Smooth muscle cell (in vitro differentiated cells): ENCODE results near the gene MAP3K14. TPM values are rescaled to one million over a fixed set of nuclear protein-coding genes. Genes with fewer than 3 reads are reported as not detected.

Experiments used
- DNase-seq: peaks from one replicate; lab custom pipeline; 2025; ENCODE audit not compliant: unreplicated experiment; lab: John Stamatoyannopoulos, UW
- H2AFZ ChIP-seq: fragments of 200-600 bp; sonication (generic); 2 replicates; pipeline ENCODE4 v1.6.0; 2016; ENCODE audit warnings: antibody characterized with exemption, low read depth, mild to moderate bottlenecking
- H3F3A ChIP-seq: fragments of 200-600 bp; sonication (generic); 2 replicates; pipeline ENCODE4 v1.6.0; 2017; ENCODE audit warnings: antibody characterized with exemption, low read depth
- H3K27ac ChIP-seq: fragments of 200-600 bp; sonication (generic); 2 replicates; pipeline ENCODE4 v1.5.1; 2016; ENCODE audit warnings: low read depth, mild to moderate bottlenecking
- H3K27me3 ChIP-seq: fragments of 200-600 bp; sonication (generic); 2 replicates; pipeline ENCODE4 v1.6.1; 2016; ENCODE audit warnings: low read depth, mild to moderate bottlenecking
- H3K36me3 ChIP-seq: fragments of 200-600 bp; sonication (generic); 2 replicates; pipeline ENCODE4 v1.5.1; 2016; ENCODE audit warnings: low read depth
- H3K4me1 ChIP-seq: fragments of 200-600 bp; sonication (generic); 2 replicates; pipeline ENCODE4 v1.5.1; 2016; ENCODE audit warnings: low read depth
- H3K4me2 ChIP-seq: fragments of 200-600 bp; sonication (generic); 2 replicates; pipeline ENCODE4 v1.6.0; 2016; ENCODE audit warnings: mild to moderate bottlenecking
- H3K4me3 ChIP-seq: fragments of 200-600 bp; sonication (generic); 2 replicates; pipeline ENCODE4 v1.5.1; 2016; ENCODE audit warnings: mild to moderate bottlenecking
- H3K79me2 ChIP-seq: fragments of 200-600 bp; sonication (generic); 2 replicates; pipeline ENCODE4 v1.6.0; 2016; ENCODE audit warnings: low read depth, mild to moderate bottlenecking
- H3K9ac ChIP-seq: fragments of 200-600 bp; sonication (generic); 2 replicates; pipeline ENCODE4 v1.6.0; 2016; ENCODE audit warnings: low read depth
- H3K9me3 ChIP-seq: fragments of 200-600 bp; sonication (generic); replicated peaks from 2 replicates; pipeline ENCODE4 v1.5.1; 2016; ENCODE audit warnings: low read depth
- H4K20me1 ChIP-seq: fragments of 200-600 bp; sonication (generic); 2 replicates; pipeline ENCODE4 v1.6.0; 2016; ENCODE audit warnings: low read depth
- CTCF ChIP-seq: fragments of 200-600 bp; sonication (generic); IDR thresholded peaks from 2 replicates; pipeline ENCODE4 v1.5.1; 2017; ENCODE audit warnings: borderline replicate concordance, mild to moderate bottlenecking, antibody characterized with exemption; ENCODE audit not compliant: insufficient read depth, poor library complexity, severe bottlenecking
- WGBS: methylation state at CpG from one replicate; pipeline ENCODE4 v1.1.7; 2016; ENCODE audit warnings: low lambda C conversion rate; 5-methylcytosine and 5-hydroxymethylcytosine counted together
- polyA plus RNA-seq: library from polyadenylated mRNA; unstranded; fragments of >200 nt; fragmentation: Nextera tagmentation; extraction: Ambion mirVana; gene quantifications from 2 replicates; pipeline ENCODE4 v1.2.1, GENCODE V29; 2016
- total RNA-seq: library from RNA; depleted of rRNA; stranded (reverse); fragments of >200 nt; gene quantifications from 2 replicates; pipeline ENCODE4 v1.2.3, GENCODE V29; 2014

The MAP3K14 gene
- total and polyA plus RNA-seq, 2 experiments from 2014 or later = 1.7 to 1.8 TPM

GRCh38 chr17:45283711-45284110 is 33.1 kb downstream of the MAP3K14 start:
- H3K27ac ChIP-seq = no peak overlapping the region

GRCh38 chr17:45282683-45283644 is 33.9 kb downstream of the MAP3K14 start:
- no peak for TF ChIP-seq CTCF
- no peaks in the 10 kb centered on the region for H3F3A ChIP-seq
- H2AFZ ChIP-seq = no peak overlapping the region
- peak overlapping the region; percentile 29 for H3K27ac ChIP-seq
- no peaks in the 10 kb centered on the region for H3K4me1 ChIP-seq
- 73% methylated on average over 21 of the region's 21 CpGs for WGBS
- no peaks in the 10 kb centered on the region for H3K27me3 ChIP-seq
- H3K4me2 ChIP-seq = peak overlapping the region; percentile 8
- peak overlapping the region; percentile 36 for H3K9ac ChIP-seq
- no peaks in the 10 kb centered on the region for H3K36me3 ChIP-seq
- H3K79me2 ChIP-seq = no peaks in the 10 kb centered on the region
- no peak overlapping the region for H3K4me3 ChIP-seq
- H4K20me1 ChIP-seq = no peaks in the 10 kb centered on the region
- H3K9me3 ChIP-seq = no peaks in the 10 kb centered on the region
- peak; percentile 22 for DNase-seq

More at GRCh38 chr17:45283711-45284110, 33.1 kb downstream of the MAP3K14 start:
- Histone ChIP-seq H3F3A (no peaks in the 10 kb centered on the region), H2AFZ (no peak overlapping the region), H3K79me2 (no peaks in the 10 kb centered on the region), H3K4me2 (no peak overlapping the region), H3K4me3 (no peak overlapping the region), H3K27me3 (no peaks in the 10 kb centered on the region), H3K4me1 (no peaks in the 10 kb centered on the region), H4K20me1 (no peaks in the 10 kb centered on the region), H3K9me3 (no peaks in the 10 kb centered on the region), H3K36me3 (no peaks in the 10 kb centered on the region), H3K9ac (no peak overlapping the region)
- 93% methylated on average over 10 of the region's 10 CpGs for WGBS
- no peak for DNase-seq
- no peak for TF ChIP-seq CTCF

- H3K9ac ChIP-seq = no peak overlapping the region
- H3K79me2 ChIP-seq = no peaks in the 10 kb centered on the region
- H3K36me3 ChIP-seq = no peaks in the 10 kb centered on the region
- H3F3A ChIP-seq = no peaks in the 10 kb centered on the region
- no peaks in the 10 kb centered on the region for H4K20me1 ChIP-seq
- H3K27ac ChIP-seq = no peak overlapping the region
- 98% methylated on average over 3 of the region's 3 CpGs for WGBS
- H3K4me2 ChIP-seq = no peak overlapping the region
- H2AFZ ChIP-seq = no peak overlapping the region
- H3K27me3 ChIP-seq = no peaks in the 10 kb centered on the region
- no peak for TF ChIP-seq CTCF
- no peak for DNase-seq
- H3K4me1 ChIP-seq = no peaks in the 10 kb centered on the region
- H3K9me3 ChIP-seq = no peaks in the 10 kb centered on the region
- H3K4me3 ChIP-seq = no peak overlapping the region
Measured at GRCh38 chr17:45279898-45280297, 36.9 kb downstream of the MAP3K14 start.
